GM12864 (cell line): Measurements from ENCODE around the gene KLHL8.
A peak's percentile ranks its signal among the peaks of the same experiment; 100 is the strongest.

ENCODE experiments used
- DNase-seq: peaks from one replicate; pipeline ENCODE4 v3.0.0-alpha.2; 2011; ENCODE audit warnings: low read depth
- H3K4me3 ChIP-seq: 2 replicates; pipeline ENCODE4 v1.5.1; 2011; ENCODE audit warnings: mild to moderate bottlenecking, low read depth, low read length, control low read depth
- TF ChIP-seq, protein P1 (sequence below): IDR thresholded peaks from 2 replicates; pipeline ENCODE4 v1.5.1; 2011; ENCODE audit warnings: low read depth, mild to moderate bottlenecking, moderate library complexity, low read length, control low read depth, inconsistent platforms; ENCODE audit errors: missing control alignments

KLHL8 gene

DNA sequence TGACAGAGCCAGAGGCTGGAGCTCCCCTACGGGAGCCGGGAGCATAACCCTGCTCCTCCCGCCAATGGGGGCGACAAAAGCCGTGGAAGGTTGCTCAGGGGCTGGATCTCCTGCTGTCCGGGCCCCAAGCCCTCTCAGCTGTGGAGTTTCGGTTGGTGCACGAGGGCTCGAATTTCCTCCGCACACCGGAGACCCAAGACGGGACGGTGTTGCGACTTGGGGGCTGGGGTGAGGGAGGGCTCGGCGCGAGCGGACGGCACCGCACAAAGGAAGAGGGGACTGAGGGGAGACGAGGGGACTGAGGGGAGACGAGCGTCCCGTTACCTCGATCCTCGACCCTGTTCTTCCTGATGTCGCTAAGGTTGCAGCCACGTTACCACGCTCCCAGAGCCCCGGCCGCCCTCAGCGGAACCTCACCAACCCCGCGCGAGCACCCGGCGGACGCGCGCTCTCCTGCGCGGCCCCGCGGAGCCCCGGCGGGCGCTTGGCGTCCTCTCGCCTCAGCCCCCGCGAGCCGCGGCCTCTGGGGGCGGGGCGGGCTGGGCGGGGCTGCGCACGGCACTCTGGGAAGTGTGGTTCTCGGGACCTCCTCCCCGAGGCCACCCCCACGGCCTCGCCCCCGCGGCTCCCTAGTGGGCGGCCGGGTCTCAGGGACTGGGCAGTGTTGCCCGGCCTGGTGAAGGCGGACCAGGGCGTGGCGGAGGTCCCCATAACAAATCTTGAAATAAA, at the start of gene KLHL8:
Gene KLHL8, minus strand, starts transcription at position 525 of the 729 bp plus-strand sequence. CDS start 25,079 bp downstream, outside the sequence.
- TF ChIP-seq, protein P1, sequence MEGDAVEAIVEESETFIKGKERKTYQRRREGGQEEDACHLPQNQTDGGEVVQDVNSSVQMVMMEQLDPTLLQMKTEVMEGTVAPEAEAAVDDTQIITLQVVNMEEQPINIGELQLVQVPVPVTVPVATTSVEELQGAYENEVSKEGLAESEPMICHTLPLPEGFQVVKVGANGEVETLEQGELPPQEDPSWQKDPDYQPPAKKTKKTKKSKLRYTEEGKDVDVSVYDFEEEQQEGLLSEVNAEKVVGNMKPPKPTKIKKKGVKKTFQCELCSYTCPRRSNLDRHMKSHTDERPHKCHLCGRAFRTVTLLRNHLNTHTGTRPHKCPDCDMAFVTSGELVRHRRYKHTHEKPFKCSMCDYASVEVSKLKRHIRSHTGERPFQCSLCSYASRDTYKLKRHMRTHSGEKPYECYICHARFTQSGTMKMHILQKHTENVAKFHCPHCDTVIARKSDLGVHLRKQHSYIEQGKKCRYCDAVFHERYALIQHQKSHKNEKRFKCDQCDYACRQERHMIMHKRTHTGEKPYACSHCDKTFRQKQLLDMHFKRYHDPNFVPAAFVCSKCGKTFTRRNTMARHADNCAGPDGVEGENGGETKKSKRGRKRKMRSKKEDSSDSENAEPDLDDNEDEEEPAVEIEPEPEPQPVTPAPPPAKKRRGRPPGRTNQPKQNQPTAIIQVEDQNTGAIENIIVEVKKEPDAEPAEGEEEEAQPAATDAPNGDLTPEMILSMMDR = peak; percentile 3
- peak; percentile 45 for DNase-seq
- H3K4me3 ChIP-seq = peak within 1 kb of the TSS; percentile 75

DNA sequence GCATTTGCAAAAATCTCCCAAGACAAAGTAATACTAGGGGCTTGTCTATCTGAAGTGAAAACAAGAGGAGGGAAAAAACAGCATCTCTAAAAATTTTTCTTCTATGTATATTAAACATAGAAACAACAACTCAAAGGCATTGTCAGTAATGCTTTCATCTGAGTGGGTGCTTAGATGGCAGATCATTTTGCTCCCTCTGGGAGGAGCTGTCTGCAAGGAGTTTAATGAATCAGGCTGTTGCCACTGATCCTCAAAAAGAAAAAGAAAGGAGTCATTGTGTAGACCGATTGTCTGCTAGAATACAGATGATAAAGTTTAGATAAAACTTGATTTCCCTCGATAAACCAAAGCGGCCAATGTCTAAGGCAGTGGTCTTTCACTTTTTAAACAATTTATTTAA, 49.7 kb upstream of the KLHL8 start:
- DNase-seq = no peak
- no peak overlapping the region for H3K4me3 ChIP-seq
- TF ChIP-seq, protein P1 = peak; percentile 29

DNA sequence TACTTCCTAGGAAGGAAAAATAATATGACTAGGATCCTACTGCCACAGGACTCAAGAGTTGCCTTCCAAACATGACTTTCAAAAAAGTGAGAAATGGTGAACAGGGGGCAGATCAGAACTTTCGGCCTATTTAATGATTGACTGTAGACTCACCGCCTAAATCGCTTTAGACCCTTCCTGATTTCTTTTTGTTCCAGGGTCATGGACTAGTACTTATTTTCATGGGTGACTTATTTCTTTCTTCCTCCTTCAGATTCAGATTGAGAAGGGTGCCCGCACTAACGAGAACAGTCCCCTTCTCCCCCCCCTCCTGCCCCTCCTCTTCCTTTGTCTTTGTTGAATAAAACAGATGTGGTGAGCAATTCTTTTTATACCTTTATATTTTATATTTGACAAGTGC, 48.0 kb upstream of the KLHL8 start:
- no peak overlapping the region for H3K4me3 ChIP-seq
- DNase-seq = no peak
- TF ChIP-seq, protein P1 = no peak

DNA sequence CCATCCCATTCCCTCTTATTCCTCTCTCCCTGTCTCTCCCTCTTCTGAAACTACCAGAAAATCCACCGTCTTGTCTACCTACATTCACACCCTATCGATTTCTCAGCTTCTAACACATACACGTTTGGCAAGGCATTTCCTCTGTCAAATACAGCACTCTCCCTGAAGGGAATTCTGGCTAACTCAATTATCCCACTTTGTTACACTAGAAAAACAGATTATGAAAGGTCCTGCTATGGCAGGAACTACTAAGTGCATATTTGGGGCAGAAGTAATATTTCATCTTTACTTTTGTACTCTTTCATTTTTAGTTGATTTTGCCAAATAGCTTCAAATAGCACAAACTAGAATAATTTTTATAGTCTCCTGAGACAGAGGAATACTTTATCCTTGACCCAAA, 46.6 kb upstream of the KLHL8 start:
- no peak overlapping the region for H3K4me3 ChIP-seq
- no peak for DNase-seq
- TF ChIP-seq, protein P1 = no peak

DNA sequence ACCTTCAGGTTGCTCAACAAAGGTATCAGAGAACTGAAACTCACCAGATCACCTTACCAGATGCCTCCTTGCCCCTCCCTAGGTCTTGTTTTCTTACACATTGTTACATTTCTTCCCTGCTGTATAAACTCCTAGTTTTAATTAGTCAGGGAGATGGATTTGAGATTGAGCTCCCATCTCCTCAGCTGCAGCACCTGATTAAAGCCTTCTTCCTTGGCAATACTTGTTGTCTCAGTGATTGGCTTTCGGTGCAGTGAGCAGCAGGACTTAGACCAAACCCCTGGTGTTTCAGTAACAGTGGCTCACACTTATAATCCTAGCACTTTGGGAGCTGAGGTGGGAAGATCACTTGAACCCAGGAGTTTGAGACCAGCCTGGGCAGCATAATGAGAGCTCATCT, 42.5 kb upstream of the KLHL8 start:
- no peak for DNase-seq
- TF ChIP-seq, protein P1 = no peak
- H3K4me3 ChIP-seq = no peak overlapping the region

DNA sequence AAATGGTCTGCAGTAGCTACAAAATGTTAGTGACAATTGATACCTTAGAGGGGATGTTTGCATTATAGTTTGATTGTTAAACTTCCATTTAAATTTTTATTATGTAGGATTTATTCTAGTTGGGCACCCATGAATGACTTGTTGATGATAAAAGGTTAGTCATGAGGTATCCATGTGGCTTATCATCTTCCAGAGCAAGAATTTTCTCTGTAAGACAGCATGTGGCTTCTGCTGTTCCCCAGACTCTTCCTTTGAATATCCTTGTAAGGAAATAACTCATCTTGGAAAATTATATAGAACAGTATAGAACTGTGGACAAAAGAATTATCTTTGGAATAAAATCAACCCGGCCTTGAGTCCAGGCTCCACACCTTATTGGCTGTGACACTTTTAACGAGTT, 40.1 kb upstream of the KLHL8 start:
- no peak for DNase-seq
- H3K4me3 ChIP-seq = no peak overlapping the region
- TF ChIP-seq, protein P1 = no peak

DNA sequence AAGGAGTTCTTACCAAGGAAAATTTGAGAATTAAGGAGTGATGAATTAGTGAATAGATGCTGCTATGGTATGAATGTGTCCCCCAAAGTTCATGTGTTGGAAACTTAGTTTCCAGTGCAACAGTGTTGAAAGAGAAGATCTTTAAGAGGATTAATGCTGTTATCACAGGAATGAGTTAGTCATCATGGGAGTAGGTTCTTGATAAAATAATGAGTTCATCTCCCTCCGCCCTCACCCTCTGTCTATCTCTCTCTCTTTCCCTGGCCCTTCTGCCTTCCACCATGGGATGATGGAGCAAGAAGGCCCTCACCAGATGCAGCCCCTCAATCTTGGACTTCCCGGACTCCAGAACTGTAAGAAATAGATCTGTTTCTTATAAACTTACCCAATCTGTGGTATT, 38.3 kb upstream of the KLHL8 start:
- no peak for DNase-seq
- TF ChIP-seq, protein P1 = no peak
- H3K4me3 ChIP-seq = no peak overlapping the region
